H1 (cell line): ENCODE data around the gene NBDY. TPM values are rescaled to one million over a fixed set of nuclear protein-coding genes. Genes with fewer than 3 reads are reported as not detected.

ENCODE experiments used
- ATF2 ChIP-seq: IDR thresholded peaks from 2 replicates; pipeline ENCODE4 v1.6.1; 2012; ENCODE audit warnings: low read length, inconsistent platforms
- CEBPB ChIP-seq: IDR thresholded peaks from 2 replicates; pipeline ENCODE4 v1.6.1; 2012; ENCODE audit warnings: low read depth, low read length
- CHD7 ChIP-seq: fragments of 300-600 bp; sonication (generic); IDR thresholded peaks from 2 replicates; pipeline ENCODE4 v1.7.1; 2012; ENCODE audit warnings: low read length, moderate library complexity, mild to moderate bottlenecking, inconsistent platforms; ENCODE audit not compliant: insufficient replicate concordance
- FOSL1 ChIP-seq: IDR thresholded peaks from 2 replicates; pipeline ENCODE4 v1.6.1; 2011; ENCODE audit warnings: mild to moderate bottlenecking, low read depth, low read length, moderate library complexity; ENCODE audit not compliant: insufficient read depth
- MAFK ChIP-seq: IDR thresholded peaks from 2 replicates; pipeline ENCODE4 v1.6.1; 2012; ENCODE audit warnings: low read depth, mild to moderate bottlenecking, improper control_type of control experiment, low read length
- RNF2 ChIP-seq: fragments of 200-900, 300-1000 bp; sonication (generic); IDR thresholded peaks from 2 replicates; pipeline ENCODE4 v1.7.1; 2016; ENCODE audit warnings: borderline replicate concordance, low read depth, mild to moderate bottlenecking, antibody characterized with exemption, low read length; ENCODE audit not compliant: poor library complexity, severe bottlenecking; ENCODE audit errors: missing control alignments
- RXRA ChIP-seq: IDR thresholded peaks from 2 replicates; pipeline ENCODE4 v1.6.1; 2011; ENCODE audit warnings: low read depth, mild to moderate bottlenecking, low read length, moderate library complexity; ENCODE audit not compliant: insufficient read depth
- SIX5 ChIP-seq: IDR thresholded peaks from 2 replicates; pipeline ENCODE4 v1.6.1; 2011; ENCODE audit warnings: mild to moderate bottlenecking, low read depth, low read length
- polyA plus RNA-seq, 7 experiments: library from polyadenylated mRNA; depleted of rRNA in 3 of 7; stranded (reverse) in 5 of 7; unstranded in 2 of 7; fragments of >200 nt in 5 of 7; fragments of 200-250 nt in 2 of 7; gene quantifications; 1 replicate in 5 of 7; 2 replicates in 1 of 7; 4 replicates in 1 of 7; pipeline versions ENCODE4 v1.2.1 to v1.2.3, GENCODE V29; 2011 to 2013; ENCODE audit warnings: missing spikeins in 2 of 7, mixed read lengths in 2 of 7
- total RNA-seq: library from RNA; stranded (reverse); fragmentation: NEBNext Ultra II Directional; extraction: Animal tissue kit (Norgen Biotek cat#: 25700); gene quantifications from 2 replicates; pipeline ENCODE4 v1.2.1, GENCODE V29; 2021

Gene NBDY
- total and polyA plus RNA-seq, 2 of the 8 experiments (the other 6 are each of a cell fraction or from before 2014, with no cell fraction given): 42.3 to 57.8 TPM

- TF ChIP-seq CHD7 (no peak), CEBPB (no peak), MAFK (no peak), SIX5 (no peak), ATF2 (no peak), FOSL1 (no peak), RXRA (no peak), RNF2 (no peak)
These were observed 28.3 kb downstream of the NBDY start (continued) for GRCh38 chrX:56757327-56757726.
